Upper lobe of left lung (tissue), 6 donors: ENCODE measurements around the gene USP47. TPM values are rescaled to one million over a fixed set of nuclear protein-coding genes. Genes with fewer than 3 reads are reported as not detected.

Source experiments
- ATAC-seq, 2 donors: fragments of 200-7000 bp; cut with Tn5 transposase; one replicate each; pipeline ENCODE4 v1.9.1; 2022; ENCODE audit warnings: mild to moderate bottlenecking in 2 of 2, moderate library complexity in 2 of 2; ENCODE audit not compliant: low FRiP score in 2 of 2
- DNase-seq, 2 donors: peaks; one replicate each; pipeline ENCODE4 v3.0.0-alpha.2; 2019 to 2020
- H3K27ac ChIP-seq, 4 donors: fragments of 200-600 bp; sonication (generic); one replicate each; pipeline ENCODE4 v1.5.1; 2016 to 2019
- H3K27me3 ChIP-seq, 4 donors: fragments of 200-600 bp; sonication (generic); one replicate each; pipeline ENCODE4 v1.5.1; 2017 to 2019
- H3K36me3 ChIP-seq, 4 donors: fragments of 200-600 bp; sonication (generic); one replicate each; pipeline ENCODE4 v1.5.1; 2016 to 2019
- H3K4me1 ChIP-seq, 4 donors: fragments of 200-600 bp; sonication (generic); one replicate each; pipeline ENCODE4 v1.5.1; 2018 to 2019
- H3K4me3 ChIP-seq, 4 donors: fragments of 200-600 bp; sonication (generic); one replicate each; pipeline ENCODE4 v1.5.1; 2017 to 2019; ENCODE audit warnings: mild to moderate bottlenecking in 2 of 4, moderate library complexity in 1 of 4
- H3K9me3 ChIP-seq, 4 donors: fragments of 200-600 bp; sonication (generic); one replicate each; pipeline ENCODE4 v1.5.1; 2018 to 2019
- EP300 ChIP-seq, 4 donors: sonication (generic); formaldehyde crosslinking; IDR thresholded peaks; one replicate each; pipeline ENCODE4 v1.5.1; 2017; ENCODE audit warnings: antibody characterized with exemption in 4 of 4, control low read depth in 2 of 4
- POLR2A ChIP-seq, 4 donors: fragments of 450-650 bp; IDR thresholded peaks; one replicate each; pipeline ENCODE4 v1.5.1; 2016 to 2017; ENCODE audit warnings: antibody characterized with exemption in 4 of 4, mild to moderate bottlenecking in 2 of 4
- POLR2AphosphoS5 ChIP-seq, 2 donors: sonication (generic); formaldehyde crosslinking; IDR thresholded peaks; one replicate each; pipeline ENCODE4 v1.5.1; 2017; ENCODE audit warnings: antibody characterized with exemption in 2 of 2
- WGBS, 2 donors: methylation state at CpG; one replicate each; pipeline ENCODE4 v1.1.5; 2017 to 2018; 5-methylcytosine and 5-hydroxymethylcytosine counted together
- total RNA-seq, 6 donors: library from RNA; depleted of rRNA in 4 of 6; stranded (reverse); fragments of >200 nt in 4 of 6; gene quantifications; one replicate each; pipeline versions ENCODE4 v1.1.0 to v1.2.1, GENCODE V29; 2016 to 2021
- TF ChIP-seq, protein P1 (sequence below), 6 experiments: fragments of 450-650 bp in 4 of 6; fragments of 200-600 bp in 2 of 6; sonication (generic) in 2 of 6; IDR thresholded peaks; one replicate each; pipeline ENCODE4 v1.5.1; 2016 to 2019; ENCODE audit warnings: antibody characterized with exemption in 6 of 6
- donor health status: DM: no; HTN: no; CAD: no; lungs with moderate emphysema.
- donor health status: DM: no; HTN: yes; CAD: no; lungs with severe emphysema.

Gene USP47
- total RNA-seq, 6 donors from 2014 or later: 32.4 to 132 (median 79.0) TPM

DNA sequence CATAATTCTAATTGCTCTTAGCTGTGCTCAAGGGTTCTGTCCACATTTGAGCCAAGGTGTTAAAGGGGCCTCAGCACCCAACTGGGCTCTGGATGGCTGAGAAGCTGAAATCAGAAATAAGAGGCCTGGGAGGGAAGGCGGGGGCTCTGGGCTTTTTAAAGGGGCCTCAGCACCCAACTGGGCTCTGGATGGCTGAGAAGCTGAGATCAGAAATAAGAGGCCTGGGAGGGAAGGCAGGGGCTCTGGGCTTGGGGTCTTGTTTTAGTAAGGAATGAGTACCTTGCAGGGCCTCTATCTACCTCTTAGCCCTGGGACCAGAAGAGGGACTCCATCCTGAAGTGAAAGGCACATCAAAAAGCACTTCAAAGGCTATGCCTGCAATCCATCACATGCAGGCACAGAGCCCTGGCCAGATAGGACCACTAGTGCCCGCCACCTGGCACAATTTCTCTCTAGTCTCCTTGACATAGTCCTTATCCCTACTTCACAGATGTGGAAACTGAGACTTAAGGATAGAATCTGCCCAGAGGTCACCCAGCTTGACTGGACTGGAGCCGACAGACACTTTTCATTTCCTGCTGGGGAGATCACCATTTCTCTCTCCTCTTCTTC is 131.1 kb downstream of the USP47 start:
- DNase-seq (no peak), ATAC-seq (no peak)
- 79 to 100% methylated on average over 3 of the region's 3 CpGs for WGBS, 2 donors
- H3K9me3 ChIP-seq: no peaks in the 10 kb centered on the region
- H3K27me3 ChIP-seq: no peaks in the 10 kb centered on the region
- no peak overlapping the region for H3K4me3 ChIP-seq
- peak overlapping the region; percentile 25 to 79 (median 62) for H3K27ac ChIP-seq
- H3K36me3 ChIP-seq: no peaks in the 10 kb centered on the region
- TF ChIP-seq POLR2AphosphoS5 (IDR thresholded peaks at IDR 0.05) (no peak), EP300 (IDR thresholded peaks at IDR 0.05) (no peak), POLR2A (IDR thresholded peaks at IDR 0.05) (no peak)
- TF ChIP-seq, protein P1, sequence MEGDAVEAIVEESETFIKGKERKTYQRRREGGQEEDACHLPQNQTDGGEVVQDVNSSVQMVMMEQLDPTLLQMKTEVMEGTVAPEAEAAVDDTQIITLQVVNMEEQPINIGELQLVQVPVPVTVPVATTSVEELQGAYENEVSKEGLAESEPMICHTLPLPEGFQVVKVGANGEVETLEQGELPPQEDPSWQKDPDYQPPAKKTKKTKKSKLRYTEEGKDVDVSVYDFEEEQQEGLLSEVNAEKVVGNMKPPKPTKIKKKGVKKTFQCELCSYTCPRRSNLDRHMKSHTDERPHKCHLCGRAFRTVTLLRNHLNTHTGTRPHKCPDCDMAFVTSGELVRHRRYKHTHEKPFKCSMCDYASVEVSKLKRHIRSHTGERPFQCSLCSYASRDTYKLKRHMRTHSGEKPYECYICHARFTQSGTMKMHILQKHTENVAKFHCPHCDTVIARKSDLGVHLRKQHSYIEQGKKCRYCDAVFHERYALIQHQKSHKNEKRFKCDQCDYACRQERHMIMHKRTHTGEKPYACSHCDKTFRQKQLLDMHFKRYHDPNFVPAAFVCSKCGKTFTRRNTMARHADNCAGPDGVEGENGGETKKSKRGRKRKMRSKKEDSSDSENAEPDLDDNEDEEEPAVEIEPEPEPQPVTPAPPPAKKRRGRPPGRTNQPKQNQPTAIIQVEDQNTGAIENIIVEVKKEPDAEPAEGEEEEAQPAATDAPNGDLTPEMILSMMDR (IDR thresholded peaks at IDR 0.05): no peak
- peaks cover 17 to 54% (median 33%) of the 10 kb centered on the region in 4 donors for H3K4me1 ChIP-seq

DNA sequence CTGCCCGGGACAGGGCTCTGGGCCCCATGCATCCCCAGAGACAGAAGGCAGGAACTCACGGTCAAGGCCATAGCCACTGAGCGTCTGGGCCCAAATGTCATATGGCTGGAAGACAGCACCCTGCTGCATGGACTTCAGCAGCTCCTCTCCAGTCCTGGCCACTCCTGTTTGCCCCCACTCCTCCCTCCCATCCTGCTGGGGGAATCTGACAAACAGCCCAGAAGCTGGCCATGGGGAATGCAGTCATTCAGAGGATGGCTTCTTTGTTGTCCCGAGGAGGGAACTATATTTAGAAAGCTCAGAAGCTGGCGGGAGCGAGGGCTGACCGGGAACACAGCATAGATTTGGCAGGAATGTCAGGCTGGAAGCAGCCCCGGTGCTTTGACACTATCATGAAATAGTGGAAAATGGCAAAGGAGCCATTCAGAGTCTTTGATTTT is 131.6 kb downstream of the USP47 start:
- DNase-seq: peak in 1 of 2 donors; percentile 34
- peak; percentile 42 to 66 for ATAC-seq
- Histone ChIP-seq H3K27ac (peak overlapping the region; percentile 25 to 79 (median 62)), H3K4me3 (no peak overlapping the region), H3K27me3 (no peaks in the 10 kb centered on the region), H3K9me3 (no peaks in the 10 kb centered on the region), H3K36me3 (no peaks in the 10 kb centered on the region), H3K4me1 (peaks cover 17 to 59% (median 37%) of the 10 kb centered on the region in 4 donors)
- WGBS, 2 donors: 45 to 56% methylated on average over 4 to 8 of the region's 8 CpGs
- TF ChIP-seq EP300 (IDR thresholded peaks at IDR 0.05) (no peak), POLR2A (IDR thresholded peaks at IDR 0.05) (no peak), POLR2AphosphoS5 (IDR thresholded peaks at IDR 0.05) (peak in 1 of 2 donors; percentile 31)
- TF ChIP-seq, protein P1 (IDR thresholded peaks at IDR 0.05): no peak

DNA sequence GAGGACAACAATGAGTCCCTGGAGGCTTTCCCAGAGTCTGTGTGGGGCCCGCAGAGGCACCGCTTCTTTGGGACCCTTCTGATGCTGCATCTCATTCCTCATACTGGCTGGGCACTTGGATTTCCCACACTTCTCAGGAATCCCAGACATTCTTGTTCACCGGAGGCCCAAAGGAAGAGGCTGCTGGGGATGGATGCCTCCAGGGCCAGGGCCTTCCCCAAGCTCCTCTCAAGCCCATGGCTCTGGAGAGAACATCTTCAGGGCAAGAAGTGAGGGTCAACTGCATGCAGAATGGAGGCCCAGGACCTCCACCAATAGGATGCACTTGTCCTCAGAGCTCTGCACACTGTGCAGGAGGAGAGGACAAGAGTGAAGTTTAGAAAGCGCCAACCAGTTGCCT is 132.1 kb downstream of the USP47 start:
- Histone ChIP-seq H3K27me3 (no peaks in the 10 kb centered on the region), H3K36me3 (no peaks in the 10 kb centered on the region), H3K9me3 (no peaks in the 10 kb centered on the region), H3K4me1 (peaks cover 21 to 64% (median 42%) of the 10 kb centered on the region in 4 donors), H3K27ac (peak overlapping the region; percentile 37 to 79 (median 62)), H3K4me3 (no peak overlapping the region)
- WGBS, 2 donors: 78 to 89% methylated on average over 3 to 4 of the region's 4 CpGs
- DNase-seq (no peak), ATAC-seq (no peak)
- TF ChIP-seq POLR2AphosphoS5 (IDR thresholded peaks at IDR 0.05) (no peak), POLR2A (IDR thresholded peaks at IDR 0.05) (no peak), EP300 (IDR thresholded peaks at IDR 0.05) (no peak)
- TF ChIP-seq, protein P1 (IDR thresholded peaks at IDR 0.05): no peak

DNA sequence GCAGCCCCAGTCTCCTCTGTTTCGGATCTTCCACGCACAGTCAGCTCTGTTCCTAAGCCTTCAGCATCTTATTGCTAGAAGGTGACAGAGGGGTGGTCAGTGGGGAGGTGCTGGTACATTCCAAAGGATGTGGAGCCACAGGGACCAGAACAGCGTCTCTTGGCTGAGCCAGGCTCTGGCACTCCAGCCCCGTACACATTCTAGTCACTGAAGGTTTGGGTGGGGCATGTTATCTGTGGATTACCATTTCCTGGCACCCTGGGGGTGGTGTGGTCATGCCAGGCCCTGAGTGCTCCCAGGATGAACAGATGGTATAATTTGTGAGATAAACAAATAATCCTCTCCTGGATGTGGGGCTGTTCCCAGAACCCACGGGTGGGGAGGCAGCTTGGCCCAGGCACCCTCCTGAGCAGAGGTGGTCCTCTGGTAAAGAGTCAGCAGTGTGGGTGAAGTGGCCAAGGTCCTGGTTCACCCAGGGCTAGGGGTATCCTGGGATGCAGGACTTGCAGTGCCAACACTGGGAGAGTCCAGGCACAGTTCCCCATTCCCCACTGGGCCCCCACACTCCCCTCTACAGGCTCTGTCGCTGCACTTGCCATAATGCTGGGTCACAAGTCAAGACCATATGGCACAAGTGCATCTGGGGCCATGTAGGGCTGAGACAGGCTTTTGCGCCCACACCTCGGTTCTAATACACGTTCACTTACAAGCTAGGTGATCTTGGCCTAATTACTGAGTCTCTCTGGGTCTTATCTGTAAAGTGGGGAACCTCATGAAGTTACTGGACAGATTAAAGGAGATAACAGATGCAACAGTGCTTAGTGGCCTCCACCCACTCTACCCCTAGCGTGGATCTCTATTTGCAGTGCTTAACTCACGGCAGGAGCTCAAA is 133.7 kb downstream of the USP47 start:
- no peak for ATAC-seq
- TF ChIP-seq, protein P1 (IDR thresholded peaks at IDR 0.05): no peak
- no peak for TF ChIP-seq POLR2AphosphoS5 (IDR thresholded peaks at IDR 0.05)
- no peak for TF ChIP-seq POLR2A (IDR thresholded peaks at IDR 0.05)
- TF ChIP-seq EP300 (IDR thresholded peaks at IDR 0.05): no peak
- Histone ChIP-seq H3K4me1 (peaks cover 32 to 80% (median 52%) of the 10 kb centered on the region in 4 donors), H3K4me3 (no peak overlapping the region), H3K9me3 (no peaks in the 10 kb centered on the region), H3K36me3 (no peaks in the 10 kb centered on the region), H3K27me3 (no peaks in the 10 kb centered on the region), H3K27ac (peak overlapping the region; percentile 23 to 80 (median 78))
- WGBS, 2 donors: 77 to 82% methylated on average over 11 of the region's 11 CpGs
- DNase-seq: peak in 1 of 2 donors; percentile 17
